ENCODE measurements around the gene ZGRF1.
"Not testable (repeated sequence)": the region's sequence is repeated elsewhere in the genome, so short reads cannot be mapped to it uniquely, and the experiment has no call there.

ZGRF1 gene

GRCh38 chr4:112636688-112637551 lies at the start of gene ZGRF1, which contains the start of gene LARP7:
Gene ZGRF1, minus strand, starts transcription at chr4:112636909. Its CDS starts 3,733 bp downstream, at chr4:112633176.
Gene LARP7, plus strand, starts transcription at chr4:112637143. Its CDS starts 7,527 bp downstream, at chr4:112644670.
- peak; percentile 91 to 98 for DNase-seq

- DNase-seq: no peak
Measured at GRCh38 chr4:112680996-112681395, 44.3 kb upstream of the ZGRF1 start.

GRCh38 chr4:112677519-112678091 lies 40.9 kb upstream of the ZGRF1 start:
- DNase-seq: no peak

GRCh38 chr4:112674376-112674775 lies 37.7 kb upstream of the ZGRF1 start:
- DNase-seq: no peak

GRCh38 chr4:112673686-112674085 lies 37.0 kb upstream of the ZGRF1 start:
- no peak for DNase-seq

- no peak for DNase-seq
Measured at GRCh38 chr4:112673076-112673475, 36.4 kb upstream of the ZGRF1 start.

GRCh38 chr4:112668131-112668530 lies 31.4 kb upstream of the ZGRF1 start:
- no peak for DNase-seq

GRCh38 chr4:112664611-112665010 lies 27.9 kb upstream of the ZGRF1 start:
- DNase-seq: no peak

GRCh38 chr4:112656115-112656514 lies 19.4 kb upstream of the ZGRF1 start:
- not testable (repeated sequence) for DNase-seq

- DNase-seq: no peak
Measured at GRCh38 chr4:112655270-112655669, 18.6 kb upstream of the ZGRF1 start.

GRCh38 chr4:112652216-112652615 lies 15.5 kb upstream of the ZGRF1 start:
- no peak for DNase-seq

- DNase-seq: no peak
Measured at GRCh38 chr4:112651641-112652040, 14.9 kb upstream of the ZGRF1 start.

- no peak for DNase-seq
Measured at GRCh38 chr4:112650332-112650731, 13.6 kb upstream of the ZGRF1 start.

- no peak for DNase-seq
Measured at GRCh38 chr4:112649055-112649408, 12.3 kb upstream of the ZGRF1 start.

- DNase-seq: no peak
Measured at GRCh38 chr4:112648263-112649054, 11.8 kb upstream of the ZGRF1 start.

GRCh38 chr4:112647785-112648184 lies 11.1 kb upstream of the ZGRF1 start:
- no peak for DNase-seq

- DNase-seq: no peak
Measured at GRCh38 chr4:112646632-112647537, 10.2 kb upstream of the ZGRF1 start.

GRCh38 chr4:112645541-112646329 lies 9.0 kb upstream of the ZGRF1 start:
- DNase-seq: no peak

GRCh38 chr4:112644595-112645535 lies 8.2 kb upstream of the ZGRF1 start:
- not testable (repeated sequence) for DNase-seq

GRCh38 chr4:112642526-112642925 lies 5.8 kb upstream of the ZGRF1 start:
- DNase-seq: no peak

GRCh38 chr4:112637552-112637866 lies 800 bp upstream of the ZGRF1 start:
- no peak for DNase-seq
